ENCODE results near the gene MEN1. TPM values are rescaled to one million over a fixed set of nuclear protein-coding genes. Genes with fewer than 3 reads are reported as not detected.
A peak's percentile ranks its signal among the peaks of the same experiment; 100 is the strongest.

Gene MEN1
- total and polyA plus RNA-seq, 7 donors = 7.2 to 21.2 (median 10.8) TPM

DNA sequence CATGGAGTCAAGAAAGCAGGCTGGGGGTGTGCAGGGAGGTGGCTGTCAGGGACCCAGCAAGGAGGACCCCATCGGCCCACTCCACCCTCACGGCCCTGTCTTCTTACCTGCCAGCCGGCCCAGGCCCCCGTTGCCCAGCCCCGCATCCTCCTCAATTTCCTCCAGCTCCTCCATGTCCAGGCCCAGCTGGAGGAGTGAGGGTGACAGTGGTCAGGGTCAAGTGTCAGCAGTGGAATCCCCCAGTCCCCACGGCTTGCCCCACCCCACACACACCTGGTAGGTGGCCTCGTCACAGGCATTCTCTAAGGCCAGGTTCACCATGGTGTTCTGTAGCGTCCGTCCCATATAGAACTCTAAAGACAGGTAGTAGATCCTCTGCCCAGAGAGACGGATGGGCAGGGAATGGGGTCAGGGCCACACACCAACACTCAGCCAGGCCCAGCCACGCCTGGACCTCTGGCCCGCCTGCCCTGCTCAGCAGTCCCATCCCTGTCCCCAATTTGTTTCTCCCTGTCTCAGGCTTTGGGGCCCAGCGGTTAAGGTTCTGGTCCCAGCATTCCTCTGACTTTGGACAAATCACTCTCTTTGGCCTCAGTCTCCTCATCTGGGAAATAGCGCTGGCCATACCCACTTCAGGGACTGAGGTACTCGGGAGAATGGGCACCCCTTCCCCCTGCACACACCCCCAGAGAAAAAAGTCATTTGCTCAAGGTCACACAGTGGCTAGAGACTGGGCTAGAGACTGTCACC, 51.8 kb downstream of the MEN1 start:
- Histone ChIP-seq H3K36me3 (ENCODE audit: insufficient read depth in 1 of 2, low read depth in 1 of 2) (peaks cover 0 to 59% of the 10 kb centered on the region in 2 donors), H3K27me3 (ENCODE audit: insufficient read depth in 3 of 3, low read length in 2 of 3) (no peaks in the 10 kb centered on the region), H3K4me1 (peaks cover 85% of the 10 kb centered on the region), H3K4me3 (peak overlapping the region; percentile 74), H3K27ac (peak overlapping the region; percentile 85), H3K9me3 (no peaks in the 10 kb centered on the region)
- DNase-seq = peak; percentile 14 to 49
- ATAC-seq = no peak
- TF ChIP-seq CTCF (IDR thresholded peaks at IDR 0.05) = no peak
- 36 to 54% (median 45%) methylated on average over 15 of the region's 15 CpGs for WGBS, 3 donors
- intact Hi-C loops (cut with DNase I) = no loop called here

DNA sequence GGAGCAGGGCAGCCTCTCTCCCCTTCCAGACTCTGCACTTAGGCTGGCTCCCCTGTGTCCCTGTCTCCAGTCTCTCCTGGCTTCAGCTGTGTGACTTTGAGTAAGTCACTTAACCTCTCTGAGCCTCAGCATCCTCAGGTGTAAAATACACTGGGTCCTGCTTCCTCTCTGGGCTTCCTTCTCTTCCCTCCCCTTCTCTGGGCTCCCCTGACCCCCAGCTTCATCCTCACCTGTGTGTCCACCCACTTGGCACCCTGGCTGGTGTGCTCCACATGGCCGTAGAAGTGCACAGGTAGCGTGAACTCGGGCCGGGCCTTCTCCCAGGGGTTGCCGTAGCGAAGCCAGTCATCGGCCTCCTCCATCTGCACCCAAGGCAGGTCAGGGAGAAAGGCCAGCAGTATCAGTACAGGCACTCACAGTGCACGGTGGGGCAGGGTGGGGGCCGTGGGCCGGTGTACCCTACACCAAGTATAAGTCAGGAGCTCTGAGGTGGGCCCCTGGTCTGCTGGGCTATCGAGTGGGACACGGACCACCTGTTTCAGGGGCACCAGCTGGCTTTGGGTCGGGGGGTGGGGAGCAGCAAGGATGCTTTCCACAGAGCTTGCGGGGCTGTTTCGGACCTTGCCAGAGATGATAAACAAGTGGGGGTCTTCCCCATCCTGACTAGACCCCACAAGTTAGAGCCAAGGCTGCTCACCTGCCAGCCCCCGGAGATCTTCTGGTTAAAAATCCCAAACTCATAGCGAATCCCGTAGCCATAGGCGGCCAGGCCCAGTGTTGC, 52.6 kb downstream of the MEN1 start:
- DNase-seq (peak in 1 of 2 donors; percentile 50), ATAC-seq (no peak)
- Histone ChIP-seq H3K4me1 (peaks cover 78% of the 10 kb centered on the region), H3K27ac (peak overlapping the region; percentile 85), H3K9me3 (no peaks in the 10 kb centered on the region), H3K36me3 (ENCODE audit: insufficient read depth in 1 of 2, low read depth in 1 of 2) (peaks cover 0 to 59% of the 10 kb centered on the region in 2 donors), H3K27me3 (ENCODE audit: insufficient read depth in 3 of 3, low read length in 2 of 3) (no peaks in the 10 kb centered on the region), H3K4me3 (peak overlapping the region; percentile 74)
- WGBS, 3 donors = 43 to 65% (median 50%) methylated on average over 19 of the region's 19 CpGs
- TF ChIP-seq CTCF (IDR thresholded peaks at IDR 0.05) = no peak
- intact Hi-C loops (cut with DNase I) = no loop called here

DNA sequence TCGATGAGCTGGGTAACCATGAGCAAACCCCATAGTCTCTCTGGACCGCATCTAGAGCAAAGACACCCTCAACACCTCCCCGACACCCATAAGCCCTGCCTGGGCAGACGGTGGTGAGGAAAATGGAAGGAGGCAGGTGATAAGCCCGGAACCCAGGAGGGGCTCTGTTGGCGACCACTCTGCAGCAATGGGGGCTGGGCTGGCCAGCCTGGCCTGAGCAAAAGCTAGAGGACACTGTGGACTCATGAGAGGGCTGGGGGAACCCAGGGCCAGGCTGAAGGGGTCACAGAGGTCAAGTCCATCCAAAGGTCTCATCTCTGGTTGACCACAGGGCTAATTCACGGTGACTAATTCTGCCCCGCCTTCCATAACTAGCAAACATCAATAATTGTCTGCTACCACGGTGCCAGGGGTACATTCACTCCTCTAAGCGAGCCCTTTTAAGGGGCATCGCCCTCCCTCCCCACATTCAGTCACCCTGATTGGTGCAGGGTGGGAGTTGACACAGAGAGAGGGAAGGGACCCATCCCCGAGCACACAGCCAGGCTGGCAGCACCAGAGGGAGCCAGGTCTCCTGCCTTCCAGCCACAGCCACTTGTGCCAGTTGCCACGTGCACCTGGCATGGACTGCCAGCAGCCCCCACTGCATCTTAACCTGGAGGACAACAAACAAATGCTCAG, 54.5 kb downstream of the MEN1 start:
- Histone ChIP-seq H3K36me3 (ENCODE audit: insufficient read depth in 1 of 2, low read depth in 1 of 2) (peaks cover 0 to 74% of the 10 kb centered on the region in 2 donors), H3K4me3 (peak overlapping the region; percentile 25), H3K27me3 (ENCODE audit: insufficient read depth in 3 of 3, low read length in 2 of 3) (no peaks in the 10 kb centered on the region), H3K9me3 (no peaks in the 10 kb centered on the region), H3K4me1 (peaks cover 63% of the 10 kb centered on the region), H3K27ac (peak overlapping the region; percentile 38)
- intact Hi-C loops (cut with DNase I) = no loop called here
- TF ChIP-seq CTCF (IDR thresholded peaks at IDR 0.05) = no peak
- DNase-seq (peak in 1 of 2 donors; percentile 58), ATAC-seq (no peak)
- 51 to 65% (median 54%) methylated on average over 13 of the region's 13 CpGs for WGBS, 3 donors

DNA sequence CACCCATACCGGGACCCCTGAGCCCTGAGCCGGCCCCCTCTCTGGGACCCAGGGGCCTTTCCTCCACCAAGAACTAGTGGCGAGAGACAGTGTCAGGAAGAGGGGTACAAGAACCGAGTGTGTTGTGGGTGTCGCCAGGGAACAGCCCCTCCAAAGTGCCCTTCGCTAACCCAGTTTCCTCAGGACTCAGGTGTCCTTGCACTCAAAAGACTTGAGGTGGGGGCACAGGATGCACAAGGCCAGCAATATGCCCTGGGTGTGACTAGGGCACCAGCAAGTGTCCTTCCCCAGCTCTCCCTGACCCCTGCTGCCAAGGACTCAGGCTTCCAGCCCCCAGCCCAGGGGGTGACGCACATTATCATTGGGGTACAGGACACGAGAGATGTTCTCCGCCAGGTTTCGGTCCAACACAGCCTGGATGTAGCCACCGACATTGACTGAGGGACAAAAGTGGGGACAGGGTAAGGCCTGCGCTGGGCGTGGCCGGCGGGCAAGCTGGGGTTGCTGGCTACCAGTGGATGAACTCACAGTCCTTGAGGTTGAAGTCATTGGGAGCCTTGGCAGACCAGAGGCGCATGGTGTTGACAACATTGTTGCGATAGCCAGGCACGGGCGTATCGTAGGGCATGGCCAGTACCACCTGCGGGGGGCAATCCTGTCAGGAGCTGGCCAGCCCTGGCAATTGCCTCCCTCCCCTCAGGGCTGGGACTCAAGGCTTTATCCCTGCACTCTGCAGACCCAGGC, 55.3 kb downstream of the MEN1 start:
- no peaks in the 10 kb centered on the region for H3K27me3 ChIP-seq (ENCODE audit: insufficient read depth in 3 of 3, low read length in 2 of 3)
- peak overlapping the region; percentile 25 for H3K4me3 ChIP-seq
- H3K36me3 ChIP-seq (ENCODE audit: insufficient read depth in 1 of 2, low read depth in 1 of 2) = peaks cover 0 to 81% of the 10 kb centered on the region in 2 donors
- H3K4me1 ChIP-seq = peaks cover 56% of the 10 kb centered on the region
- peak in 3 of 4 donors; percentile 16 to 52 (median 26) for ATAC-seq
- peak overlapping the region; percentile 38 for H3K27ac ChIP-seq
- DNase-seq = peak; percentile 35 to 81
- H3K9me3 ChIP-seq = no peaks in the 10 kb centered on the region
- intact Hi-C loops (cut with DNase I) = no loop called here
- TF ChIP-seq CTCF (IDR thresholded peaks at IDR 0.05) = no peak
- WGBS, 3 donors = 56 to 71% (median 57%) methylated on average over 21 of the region's 21 CpGs
